Measurements from ENCODE around the gene PRR7.

PRR7 gene

DNA sequence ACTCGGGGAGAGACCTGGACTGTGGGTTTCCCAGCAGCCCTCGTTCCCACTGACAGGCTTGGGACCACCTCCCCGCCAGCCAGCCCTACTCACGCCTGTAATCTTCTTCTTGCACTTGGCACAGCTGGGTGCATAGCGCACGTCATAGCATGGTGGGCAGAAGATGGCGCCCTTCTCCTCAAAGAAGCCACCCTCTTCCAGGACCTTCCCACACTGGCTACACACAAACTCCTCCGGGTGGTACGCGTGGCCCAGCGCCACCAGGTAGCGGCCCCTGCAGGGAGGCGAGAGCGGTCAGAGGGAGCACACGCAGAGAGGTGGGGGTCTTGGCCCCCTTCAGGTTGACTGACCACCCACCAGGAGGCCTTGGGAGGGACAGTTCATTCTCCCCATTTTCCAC, 41.4 kb downstream of the PRR7 start:
- no peak for DNase-seq

- DNase-seq = no peak
These were observed 42.6 kb downstream of the PRR7 start for GRCh38 chr5:177489119-177489716.

- DNase-seq = no peak
These were observed 43.8 kb downstream of the PRR7 start for GRCh38 chr5:177490311-177490991.

GRCh38 chr5:177490992-177491391, 44.4 kb downstream of the PRR7 start:
- DNase-seq = no peak

DNA sequence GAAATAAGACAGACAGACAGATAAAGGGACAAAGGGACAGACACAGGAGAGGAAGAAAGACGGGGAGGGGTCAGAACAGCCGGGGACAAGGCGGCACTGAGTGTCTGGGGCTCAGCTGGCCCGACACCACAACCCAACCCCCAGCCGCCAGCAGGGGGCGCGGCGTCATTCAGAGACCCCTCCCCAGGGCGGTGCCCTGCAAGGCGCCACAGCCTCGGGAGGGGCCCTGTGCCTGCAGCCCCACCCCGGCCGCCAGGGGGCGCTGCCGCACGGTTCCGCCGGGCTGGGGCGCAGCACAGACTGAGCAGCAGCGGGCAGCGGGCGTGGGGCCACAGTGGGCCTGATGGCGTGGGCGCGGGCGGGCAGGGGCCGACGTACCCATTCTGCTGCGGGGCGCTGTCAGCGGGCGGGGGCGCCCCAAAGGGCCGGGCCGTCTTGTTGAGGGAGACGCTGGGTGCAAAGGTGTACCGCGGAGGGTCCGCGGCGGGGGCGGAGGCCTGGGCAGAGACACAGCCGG, 44.9 kb downstream of the PRR7 start:
- no peak for DNase-seq

- DNase-seq = no peak
These were observed 45.6 kb downstream of the PRR7 start for GRCh38 chr5:177491983-177492746.

DNA sequence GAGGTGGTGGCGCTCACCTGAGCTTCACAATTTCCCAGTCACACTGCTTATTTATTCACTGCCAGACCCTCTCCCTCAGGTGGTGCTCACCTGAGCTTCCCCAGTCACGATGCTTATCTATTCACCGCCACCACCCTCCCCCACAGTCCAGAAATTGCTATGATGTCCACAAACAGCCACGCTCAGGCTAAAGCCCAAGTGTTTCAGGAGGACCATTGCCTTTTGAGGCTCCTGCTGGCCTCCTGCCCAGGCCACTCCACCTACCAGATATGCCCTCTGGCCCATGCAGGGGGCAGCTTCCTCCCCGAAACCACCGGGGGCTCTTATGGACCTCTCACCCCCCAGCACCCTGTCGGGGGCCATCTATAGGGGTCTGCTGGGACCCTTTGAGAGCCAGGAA, 46.2 kb downstream of the PRR7 start:
- no peak for DNase-seq

GRCh38 chr5:177493795-177494345, 47.3 kb downstream of the PRR7 start:
- DNase-seq = no peak

- no peak for DNase-seq
These were observed 48.0 kb downstream of the PRR7 start for GRCh38 chr5:177494346-177495195.

DNA sequence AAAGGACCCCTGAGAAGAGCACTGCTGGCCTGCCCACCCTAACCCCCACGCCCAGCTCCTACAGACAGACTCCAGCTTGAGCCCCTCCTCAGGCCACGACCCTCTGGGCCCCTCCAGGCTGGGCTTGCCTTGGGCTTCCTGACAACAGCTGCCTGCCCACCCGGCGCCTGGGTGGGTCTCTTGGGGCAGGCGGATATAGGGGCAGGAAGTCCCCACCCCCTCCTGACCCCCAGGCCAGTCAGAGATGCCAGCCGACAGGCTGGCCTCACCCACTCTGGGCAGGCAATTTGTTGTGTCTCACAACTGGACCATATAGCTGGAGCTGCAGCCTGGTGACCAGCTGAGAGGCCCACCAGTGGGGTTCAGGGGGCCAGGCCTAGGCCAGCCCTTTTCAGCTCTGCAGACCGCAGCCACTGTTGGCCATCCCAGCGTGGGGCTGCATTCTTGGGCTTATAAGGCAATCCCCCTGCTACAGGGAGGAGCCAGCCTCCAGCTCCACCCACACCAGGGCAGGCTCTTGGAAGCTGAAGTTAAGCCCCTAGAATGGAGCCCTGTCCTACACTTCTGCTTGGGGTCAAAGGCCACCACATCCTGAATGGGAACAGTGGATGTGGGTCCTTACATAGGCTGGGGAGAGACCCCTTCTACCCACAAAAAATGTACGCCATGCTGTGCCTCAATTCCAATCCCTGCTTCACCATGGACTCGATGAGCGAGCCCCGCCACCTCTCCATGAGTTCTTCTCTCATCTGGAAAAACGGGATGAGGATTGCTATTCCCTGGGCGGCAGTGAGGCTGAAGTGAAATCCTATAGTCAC, 48.8 kb downstream of the PRR7 start:
- DNase-seq = no peak

GRCh38 chr5:177496070-177496726, 49.6 kb downstream of the PRR7 start:
- peak; percentile 22 for DNase-seq

DNA sequence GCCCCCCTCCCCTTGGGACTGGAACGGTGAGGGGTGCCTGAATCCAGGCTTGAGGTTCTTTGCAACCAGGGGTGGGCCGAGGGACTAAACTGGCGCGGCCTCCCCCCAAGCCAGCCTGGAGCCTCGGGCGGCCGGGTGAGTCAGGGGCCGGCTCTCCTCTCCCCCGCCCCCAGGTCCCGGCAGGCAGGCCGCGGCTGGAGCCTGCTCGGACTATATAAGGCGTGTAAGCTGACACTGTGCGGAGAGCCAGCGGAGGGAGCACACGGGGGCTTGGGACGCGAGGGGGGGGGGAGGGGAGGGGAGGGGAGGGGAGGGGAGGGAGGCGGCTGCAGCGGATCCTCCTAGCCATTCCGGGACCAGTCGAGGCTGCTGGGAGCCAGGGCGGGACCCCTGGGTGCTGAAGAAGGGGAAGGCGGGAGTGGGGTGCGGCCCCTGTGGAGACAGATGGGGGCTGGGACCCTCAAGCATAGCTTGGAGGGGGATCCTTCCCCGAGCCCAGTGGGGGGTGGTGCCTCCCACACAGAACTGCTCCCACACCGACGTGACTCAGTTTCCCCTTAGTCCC, 50.2 kb downstream of the PRR7 start:
- peak; percentile 82 for DNase-seq

DNA sequence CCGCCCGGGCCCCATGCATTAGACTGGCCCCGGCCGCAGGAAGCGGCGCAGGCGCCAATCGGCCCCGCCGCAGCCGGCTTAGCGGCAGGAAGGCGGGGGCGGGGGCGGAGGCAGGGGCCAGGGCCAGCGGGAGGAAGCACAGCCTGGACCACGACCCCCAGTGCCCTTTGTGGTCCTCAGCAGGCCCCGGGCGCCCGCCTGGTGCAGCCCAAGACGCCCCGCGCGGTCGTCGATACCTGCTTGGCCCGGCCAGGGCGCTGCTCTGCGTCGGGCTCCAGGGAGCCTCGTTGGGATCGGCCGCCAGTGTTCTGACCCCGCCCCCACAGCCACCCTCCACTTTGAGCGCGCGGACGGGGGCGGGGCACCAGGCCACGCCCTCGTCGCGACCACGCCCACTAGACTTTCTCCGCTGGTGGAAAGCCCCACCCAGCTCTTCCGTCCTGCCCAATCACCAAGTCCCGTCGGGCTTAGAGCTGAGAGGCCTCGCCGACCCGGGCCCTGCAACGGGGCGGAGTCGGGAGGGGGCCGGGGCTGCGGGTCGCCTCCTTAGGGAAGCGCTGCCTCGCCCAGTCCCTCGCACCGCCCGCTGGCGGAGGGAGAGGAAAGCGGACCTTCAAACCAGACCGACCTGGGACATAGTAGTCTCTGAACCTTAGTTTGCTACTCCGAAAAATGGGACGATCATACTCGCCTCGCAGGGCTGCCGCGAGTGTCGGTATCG, 50.8 kb downstream of the PRR7 start, which contains the start of gene PDLIM7:
Gene PDLIM7 (minus strand): TSS at position 313 of the 721 bp plus-strand sequence. CDS start 1,092 bp downstream, outside the sequence.
- DNase-seq = peak; percentile 85

GRCh38 chr5:177498013-177498787, 51.6 kb downstream of the PRR7 start:
- no peak for DNase-seq

- no peak for DNase-seq
These were observed 53.2 kb downstream of the PRR7 start for GRCh38 chr5:177499842-177500241.

DNA sequence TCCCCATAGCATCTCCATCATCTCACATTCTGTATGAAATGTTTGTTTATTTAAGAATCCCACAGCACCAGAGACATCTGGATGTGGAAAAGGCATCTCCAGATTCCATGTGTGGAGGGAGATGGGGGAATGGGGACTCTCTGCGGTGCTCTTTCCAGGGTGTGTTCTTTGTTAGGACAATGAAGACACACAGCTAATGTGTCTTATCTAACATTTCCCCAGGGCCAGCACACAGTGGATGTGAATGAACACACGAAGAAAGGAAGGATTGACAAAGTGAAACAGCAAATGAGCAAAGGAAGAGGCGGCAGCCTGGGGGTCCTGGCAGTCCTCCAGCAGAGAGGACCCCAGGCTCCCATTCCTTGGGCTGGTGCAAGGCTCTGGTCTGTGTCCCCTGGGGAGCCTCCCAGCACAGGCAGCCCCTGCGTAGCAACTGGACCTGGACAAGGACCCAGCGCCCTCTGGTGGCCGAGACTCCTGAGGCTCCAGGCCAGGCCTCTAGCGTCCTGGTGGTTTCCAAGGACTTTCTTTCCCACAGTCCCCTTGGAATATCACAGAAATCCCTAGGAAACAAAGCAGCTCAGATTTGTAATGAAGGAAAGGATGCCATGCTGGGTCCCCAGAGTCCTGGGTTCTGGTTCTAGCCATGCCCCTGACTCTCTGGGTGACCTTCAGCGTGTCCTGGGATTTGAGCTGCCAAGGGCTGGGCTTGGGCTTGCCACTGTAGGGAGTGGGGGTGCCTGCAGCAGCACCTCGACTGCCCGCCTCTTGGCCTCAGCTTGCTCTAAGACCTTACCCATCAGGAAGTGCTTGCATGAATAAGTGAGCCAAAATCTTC, 54.3 kb downstream of the PRR7 start:
- DNase-seq = peak; percentile 27

GRCh38 chr5:177501874-177502678, 55.5 kb downstream of the PRR7 start:
- DNase-seq = no peak

Measured in DMS 273 treated with DMSO at 0.1 percent for 48 hours (cell line).